ENCODE data around the gene ZC2HC1B. TPM values are rescaled to one million over a fixed set of nuclear protein-coding genes. Genes with fewer than 3 reads are reported as not detected.

The ZC2HC1B gene
- polyA plus RNA-seq, 3 donors: not detected

DNA sequence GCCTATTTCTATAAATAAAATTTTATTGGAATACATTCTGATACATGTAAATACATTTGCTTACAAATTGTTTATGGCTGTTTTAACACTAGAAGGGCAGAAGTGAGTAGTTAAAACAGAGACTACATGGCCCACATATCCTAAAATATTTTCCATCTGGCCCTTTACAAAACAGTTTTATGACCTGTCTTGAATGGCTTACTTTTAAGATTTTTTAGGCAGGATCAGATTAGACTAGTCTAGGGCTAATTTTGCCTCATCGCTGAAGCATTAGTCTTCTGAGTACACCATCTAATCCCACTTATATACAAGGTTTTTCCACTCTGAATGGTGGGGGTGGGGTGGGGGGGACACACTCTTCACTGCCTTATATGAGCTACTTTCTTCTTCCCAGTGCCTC, 116.6 kb downstream of the ZC2HC1B start:
- Histone ChIP-seq H3K27me3 (ENCODE audit: control insufficient read depth in 2 of 2, insufficient read depth in 2 of 2, low read length in 2 of 2) (no peaks in the 10 kb centered on the region), H3K4me2 (replicated peaks; ENCODE audit: extremely low read depth, low read length, poor library complexity, severe bottlenecking) (no peak overlapping the region), H2AFZ (ENCODE audit: insufficient read depth, low read depth, low read length, poor library complexity, severe bottlenecking) (no peak overlapping the region), H3K4me1 (ENCODE audit: control insufficient read depth in 1 of 2, insufficient read depth in 2 of 2, low read length in 2 of 2) (peaks cover 0 to 9% of the 10 kb centered on the region in 2 donors), H3K36me3 (replicated peaks in 1 of 2; ENCODE audit: control insufficient read depth in 1 of 2, insufficient read depth in 2 of 2, low read length in 2 of 2) (no peaks in the 10 kb centered on the region), H3K4me3 (replicated peaks in 1 of 3; ENCODE audit: low read depth in 2 of 3, low read length in 3 of 3) (no peak overlapping the region), H3K27ac (ENCODE audit: low read depth in 1 of 2, low read length in 2 of 2) (no peak overlapping the region), H4K20me1 (ENCODE audit: insufficient read depth, low read length) (no peaks in the 10 kb centered on the region), H3K79me2 (ENCODE audit: insufficient read depth, low read length) (no peaks in the 10 kb centered on the region), H3K9ac (ENCODE audit: insufficient read depth, low read length, poor library complexity, severe bottlenecking) (no peak overlapping the region), H3K9me3 (replicated peaks in 1 of 2; ENCODE audit: control insufficient read depth in 1 of 2, insufficient read depth in 1 of 2, low read length in 2 of 2) (no peaks in the 10 kb centered on the region)
- Mint-ChIP-seq H3K4me3 (no peak overlapping the region), H3K36me3 (no peaks in the 10 kb centered on the region), H3K27ac (no peak overlapping the region), H3K9me3 (no peaks in the 10 kb centered on the region), H3K4me1 (peaks cover 7% of the 10 kb centered on the region), H3K27me3 (ENCODE audit: low read depth in 3 of 3) (peaks cover 0 to 2% (median 0%) of the 10 kb centered on the region in 3 donors)
- intact Hi-C loops (cut with micrococcal nuclease): no loop called here
- TF ChIP-seq, protein P1, sequence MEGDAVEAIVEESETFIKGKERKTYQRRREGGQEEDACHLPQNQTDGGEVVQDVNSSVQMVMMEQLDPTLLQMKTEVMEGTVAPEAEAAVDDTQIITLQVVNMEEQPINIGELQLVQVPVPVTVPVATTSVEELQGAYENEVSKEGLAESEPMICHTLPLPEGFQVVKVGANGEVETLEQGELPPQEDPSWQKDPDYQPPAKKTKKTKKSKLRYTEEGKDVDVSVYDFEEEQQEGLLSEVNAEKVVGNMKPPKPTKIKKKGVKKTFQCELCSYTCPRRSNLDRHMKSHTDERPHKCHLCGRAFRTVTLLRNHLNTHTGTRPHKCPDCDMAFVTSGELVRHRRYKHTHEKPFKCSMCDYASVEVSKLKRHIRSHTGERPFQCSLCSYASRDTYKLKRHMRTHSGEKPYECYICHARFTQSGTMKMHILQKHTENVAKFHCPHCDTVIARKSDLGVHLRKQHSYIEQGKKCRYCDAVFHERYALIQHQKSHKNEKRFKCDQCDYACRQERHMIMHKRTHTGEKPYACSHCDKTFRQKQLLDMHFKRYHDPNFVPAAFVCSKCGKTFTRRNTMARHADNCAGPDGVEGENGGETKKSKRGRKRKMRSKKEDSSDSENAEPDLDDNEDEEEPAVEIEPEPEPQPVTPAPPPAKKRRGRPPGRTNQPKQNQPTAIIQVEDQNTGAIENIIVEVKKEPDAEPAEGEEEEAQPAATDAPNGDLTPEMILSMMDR (IDR thresholded peaks at IDR 0.05): no peak
- WGBS (ENCODE audit: insufficient coverage): no CpG with 5 or more reads among the region's 1 CpG
- DNase-seq: no peak

DNA sequence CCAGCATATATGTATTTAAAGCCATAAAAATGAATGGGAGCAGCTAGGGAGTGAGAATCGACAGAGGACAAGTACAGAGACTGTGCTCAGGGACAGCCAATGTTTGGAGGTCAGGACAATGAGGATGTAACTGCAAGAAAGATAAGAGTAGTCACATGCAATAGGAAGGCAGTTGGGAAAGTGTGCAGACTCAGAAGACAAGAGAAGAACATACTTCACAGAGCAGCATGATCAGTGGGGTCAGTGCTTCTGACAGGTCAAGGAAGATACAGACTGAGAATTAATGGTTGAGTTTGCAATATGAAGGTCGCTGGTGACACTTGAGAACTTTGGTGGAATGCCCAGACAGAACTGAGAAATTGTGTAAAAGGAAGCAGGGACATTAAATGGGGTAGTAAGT, 118.7 kb downstream of the ZC2HC1B start:
- WGBS (ENCODE audit: insufficient coverage): 86% methylated on average over 2 of the region's 2 CpGs
- intact Hi-C loops (cut with micrococcal nuclease): no loop called here
- H3K36me3 ChIP-seq (replicated peaks in 1 of 2; ENCODE audit: control insufficient read depth in 1 of 2, insufficient read depth in 2 of 2, low read length in 2 of 2): no peaks in the 10 kb centered on the region
- no peak for DNase-seq
- no peaks in the 10 kb centered on the region for H4K20me1 ChIP-seq (ENCODE audit: insufficient read depth, low read length)
- H3K9me3 ChIP-seq (replicated peaks in 1 of 2; ENCODE audit: control insufficient read depth in 1 of 2, insufficient read depth in 1 of 2, low read length in 2 of 2): no peaks in the 10 kb centered on the region
- H3K4me1 ChIP-seq (ENCODE audit: control insufficient read depth in 1 of 2, insufficient read depth in 2 of 2, low read length in 2 of 2): no peaks in the 10 kb centered on the region
- Mint-ChIP-seq H3K36me3 (no peaks in the 10 kb centered on the region), H3K9me3 (no peaks in the 10 kb centered on the region), H3K27me3 (ENCODE audit: low read depth in 3 of 3) (peaks cover 0 to 2% (median 0%) of the 10 kb centered on the region in 3 donors), H3K27ac (no peak overlapping the region), H3K4me1 (no peaks in the 10 kb centered on the region), H3K4me3 (no peak overlapping the region)
- no peaks in the 10 kb centered on the region for H3K27me3 ChIP-seq (ENCODE audit: control insufficient read depth in 2 of 2, insufficient read depth in 2 of 2, low read length in 2 of 2)
- no peak overlapping the region for H2AFZ ChIP-seq (ENCODE audit: insufficient read depth, low read depth, low read length, poor library complexity, severe bottlenecking)
- no peak overlapping the region for H3K9ac ChIP-seq (ENCODE audit: insufficient read depth, low read length, poor library complexity, severe bottlenecking)
- no peaks in the 10 kb centered on the region for H3K79me2 ChIP-seq (ENCODE audit: insufficient read depth, low read length)
- H3K27ac ChIP-seq (ENCODE audit: low read depth in 1 of 2, low read length in 2 of 2): no peak overlapping the region
- H3K4me2 ChIP-seq (replicated peaks; ENCODE audit: extremely low read depth, low read length, poor library complexity, severe bottlenecking): no peak overlapping the region
- TF ChIP-seq, protein P1 (IDR thresholded peaks at IDR 0.05): no peak
- H3K4me3 ChIP-seq (replicated peaks in 1 of 3; ENCODE audit: low read depth in 2 of 3, low read length in 3 of 3): no peak overlapping the region

Measured in CD14-positive monocyte (primary cell).